HG03066 (cell line): Measurements from ENCODE around the gene ASB10.

ENCODE experiments used
- ATAC-seq: cut with Tn5 transposase; IDR thresholded peaks from one replicate; pipeline ENCODE4 v1.9.1; 2021; ENCODE audit warnings: low read depth; ENCODE audit not compliant: unreplicated experiment

Gene ASB10

DNA sequence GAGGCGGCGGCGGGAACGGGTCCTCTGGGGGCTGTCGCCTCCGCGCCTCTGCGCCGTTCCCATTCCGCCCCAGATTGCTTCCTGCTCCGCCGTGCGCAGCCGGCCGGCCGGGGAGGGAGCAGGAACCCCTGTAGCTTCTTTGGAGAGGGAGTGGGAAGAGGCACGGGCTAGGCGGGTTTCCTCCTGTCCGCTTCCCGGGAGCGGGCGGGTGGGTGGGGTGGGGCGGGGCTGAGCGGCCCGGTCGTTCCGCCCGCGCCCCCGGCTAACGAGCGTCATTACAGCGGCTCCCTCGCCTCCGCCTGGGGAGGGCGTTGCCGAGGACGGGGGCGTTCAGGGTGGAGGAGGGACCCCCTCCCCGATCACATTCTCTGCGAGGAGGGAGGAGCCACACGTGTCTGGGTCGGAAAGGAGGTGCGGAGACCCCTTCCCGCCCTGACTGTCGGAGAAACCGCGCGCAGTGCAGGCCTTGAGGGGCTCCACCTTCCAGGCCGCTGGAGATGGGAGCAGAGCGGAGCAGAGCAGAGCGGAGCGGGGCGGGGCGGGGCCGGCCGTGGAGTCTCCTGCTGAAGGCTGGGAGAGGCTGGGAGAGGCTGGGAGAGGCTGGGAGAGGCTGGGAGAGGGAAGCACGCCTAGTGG, 61.1 kb downstream of the ASB10 start:
- no peak for ATAC-seq
